ENCODE measurements around the gene YLPM1. TPM values are rescaled to one million over a fixed set of nuclear protein-coding genes. Genes with fewer than 3 reads are reported as not detected.

The YLPM1 gene
- total RNA-seq, 1 donor from 2014 or later, result 62.0 TPM

DNA sequence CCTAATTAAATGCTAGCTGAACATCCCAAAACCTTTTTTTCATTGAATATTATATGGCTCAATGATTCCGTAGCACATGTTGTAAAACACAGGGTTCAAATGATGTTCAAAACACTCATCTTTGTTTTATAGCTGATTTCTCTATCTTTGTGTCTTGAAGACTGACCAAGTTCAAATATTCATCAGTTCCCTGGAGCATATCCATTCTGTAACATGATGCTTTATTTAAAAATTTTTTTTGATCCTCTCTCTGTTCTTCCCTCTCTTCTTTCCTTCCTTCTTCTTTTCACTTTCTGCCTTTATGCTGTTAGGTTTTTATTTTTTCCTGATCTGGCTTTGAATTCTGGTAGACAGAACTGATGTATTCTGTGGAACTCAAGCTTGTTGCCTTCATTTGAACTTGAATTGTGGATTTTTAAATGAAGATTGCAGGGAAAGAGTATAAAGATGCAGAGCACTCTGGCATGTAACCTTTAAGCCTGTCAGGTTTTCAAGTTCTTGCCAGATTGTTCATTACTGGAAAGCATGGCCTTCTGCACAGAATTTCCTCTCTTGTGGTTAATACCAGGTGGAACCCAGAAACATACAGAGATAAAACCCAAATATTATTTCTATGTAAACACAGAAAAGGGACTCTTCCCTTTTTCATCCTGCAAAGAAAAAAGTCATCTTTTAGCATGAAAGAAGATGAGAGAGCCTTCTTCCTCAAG lies 73.3 kb downstream of the YLPM1 start:
- FAIRE-seq (no peak), DNase-seq (ENCODE audit: low spot score in 2 of 2) (no peak)

DNA sequence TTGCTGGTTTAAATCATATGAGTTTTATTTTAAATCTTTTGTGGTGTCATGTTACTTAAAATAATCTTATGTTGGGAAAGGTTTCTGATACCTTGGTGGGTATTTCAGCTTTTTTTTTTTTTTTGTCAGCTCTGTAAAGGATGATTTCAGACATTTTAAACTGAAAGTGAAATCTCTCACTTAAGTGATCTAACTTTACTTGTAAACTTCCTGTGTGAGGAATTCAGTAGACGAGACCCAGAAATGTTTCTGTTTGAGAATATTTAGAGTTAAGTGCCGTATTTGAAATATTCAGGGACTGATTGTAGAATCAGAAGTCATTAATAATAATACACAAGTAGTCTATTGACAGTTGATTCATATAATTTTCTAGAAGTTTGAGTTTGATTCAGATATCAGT lies 75.0 kb downstream of the YLPM1 start:
- FAIRE-seq (no peak), DNase-seq (ENCODE audit: low spot score in 2 of 2) (no peak)

DNA sequence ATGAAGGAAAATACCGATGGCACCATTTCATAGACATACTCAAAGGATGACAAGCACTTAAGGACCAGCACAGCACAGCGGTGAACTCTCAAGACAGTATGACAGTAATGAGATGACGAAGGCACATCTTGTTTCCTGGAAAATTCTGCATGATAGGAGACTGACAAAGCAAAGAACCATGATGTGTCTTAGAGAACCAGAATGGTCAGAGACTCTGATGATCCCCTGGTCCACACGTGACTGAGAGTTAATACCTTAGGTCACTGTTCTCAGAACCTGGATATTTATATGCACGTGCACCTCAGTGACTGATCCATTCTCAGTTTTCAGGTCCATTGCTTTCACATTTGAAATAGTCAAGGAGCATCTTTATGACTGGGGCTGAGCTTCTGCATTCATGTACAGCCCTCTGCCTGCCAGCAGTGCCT lies 77.5 kb downstream of the YLPM1 start:
- DNase-seq (ENCODE audit: low spot score in 2 of 2) (no peak), FAIRE-seq (no peak)

DNA sequence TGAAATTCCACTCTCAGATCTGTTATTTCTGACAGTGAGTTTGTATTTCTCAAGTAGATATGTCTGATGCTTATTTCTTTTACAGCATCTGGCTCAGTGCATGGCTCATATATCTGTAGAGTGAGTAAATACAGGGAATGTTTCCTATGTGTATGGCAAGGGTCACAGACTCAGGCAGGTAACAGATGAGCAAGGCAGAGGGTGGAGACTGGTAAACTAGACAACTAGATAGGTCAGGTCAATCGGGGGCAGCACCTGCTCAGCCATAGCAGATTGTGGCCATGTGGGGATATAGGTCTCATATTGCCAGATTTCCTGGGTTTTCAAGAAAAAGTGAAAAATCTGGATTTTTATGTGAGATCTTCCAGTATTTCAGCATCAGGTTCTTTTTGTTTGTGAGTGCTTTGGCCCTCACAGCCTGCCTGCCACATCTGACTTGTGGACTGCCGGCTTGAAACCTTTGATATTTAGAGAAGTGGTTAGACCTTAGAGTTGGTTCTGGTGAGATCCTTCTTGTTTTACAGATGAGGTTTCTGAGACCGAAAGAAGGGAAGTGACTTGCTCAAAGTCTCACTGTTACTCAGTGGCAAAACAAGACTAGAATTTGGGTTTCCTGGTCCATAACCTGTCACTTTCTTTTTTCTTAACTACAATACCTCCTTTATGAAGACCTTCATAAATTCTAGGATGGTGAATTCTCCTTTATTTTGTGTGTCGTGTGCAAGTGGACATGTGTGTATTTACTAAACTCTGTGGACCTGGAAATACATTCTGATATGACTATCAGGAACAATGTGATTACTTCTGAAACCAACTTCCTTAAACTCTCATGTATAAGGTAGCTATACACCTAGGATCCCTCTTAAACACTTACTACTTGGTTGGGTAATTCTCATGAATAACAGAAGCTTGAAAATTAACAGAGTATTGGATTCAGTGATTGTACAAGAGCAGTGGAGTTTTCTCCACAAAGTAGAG lies 78.4 kb downstream of the YLPM1 start:
- DNase-seq (ENCODE audit: low spot score in 2 of 2) (no peak), FAIRE-seq (no peak)

DNA sequence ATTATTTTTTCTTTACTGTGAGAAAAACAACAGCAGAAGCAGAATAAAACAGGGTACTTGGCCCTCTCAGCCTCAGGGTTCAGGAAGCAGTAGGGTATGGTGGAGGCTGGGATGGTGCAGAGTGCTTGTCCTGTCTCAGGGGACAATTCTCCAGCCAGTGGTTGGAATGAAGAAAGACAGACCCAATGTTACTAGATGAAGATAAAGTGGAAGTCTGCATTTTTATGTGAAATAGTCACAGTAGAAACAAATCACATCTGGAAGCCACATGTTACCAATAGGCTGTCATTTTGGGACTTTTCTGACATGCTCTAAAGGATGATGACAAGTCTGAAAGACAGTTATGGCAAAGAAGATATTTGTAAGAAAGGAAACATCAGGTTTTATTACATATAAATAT lies 80.5 kb downstream of the YLPM1 start:
- FAIRE-seq, result no peak

DNA sequence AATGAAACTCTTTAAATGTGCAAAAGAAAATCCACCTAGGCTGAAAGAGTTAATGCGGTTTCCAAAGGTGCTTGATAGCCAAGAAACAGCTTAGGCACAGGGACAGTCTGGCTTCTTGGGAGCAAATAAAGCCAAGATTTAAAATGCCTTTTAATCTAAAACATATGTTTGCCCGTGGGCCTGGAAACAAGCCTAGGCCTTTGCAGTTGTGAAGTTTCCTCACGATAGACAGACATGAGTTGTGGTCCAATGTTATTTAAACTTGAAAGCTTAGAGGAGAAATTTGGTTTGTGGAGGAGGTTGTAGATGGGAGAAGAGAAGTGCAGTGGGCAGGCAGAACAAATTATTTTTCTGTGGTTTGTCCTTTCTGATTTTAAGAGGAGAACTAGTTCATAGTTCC lies 83.1 kb downstream of the YLPM1 start:
- no peak for FAIRE-seq
- DNase-seq (ENCODE audit: low spot score in 2 of 2), result no peak

More for the DNA sequence above, 80.5 kb downstream of the YLPM1 start:
- no peak for DNase-seq (ENCODE audit: low spot score in 2 of 2)

DNA sequence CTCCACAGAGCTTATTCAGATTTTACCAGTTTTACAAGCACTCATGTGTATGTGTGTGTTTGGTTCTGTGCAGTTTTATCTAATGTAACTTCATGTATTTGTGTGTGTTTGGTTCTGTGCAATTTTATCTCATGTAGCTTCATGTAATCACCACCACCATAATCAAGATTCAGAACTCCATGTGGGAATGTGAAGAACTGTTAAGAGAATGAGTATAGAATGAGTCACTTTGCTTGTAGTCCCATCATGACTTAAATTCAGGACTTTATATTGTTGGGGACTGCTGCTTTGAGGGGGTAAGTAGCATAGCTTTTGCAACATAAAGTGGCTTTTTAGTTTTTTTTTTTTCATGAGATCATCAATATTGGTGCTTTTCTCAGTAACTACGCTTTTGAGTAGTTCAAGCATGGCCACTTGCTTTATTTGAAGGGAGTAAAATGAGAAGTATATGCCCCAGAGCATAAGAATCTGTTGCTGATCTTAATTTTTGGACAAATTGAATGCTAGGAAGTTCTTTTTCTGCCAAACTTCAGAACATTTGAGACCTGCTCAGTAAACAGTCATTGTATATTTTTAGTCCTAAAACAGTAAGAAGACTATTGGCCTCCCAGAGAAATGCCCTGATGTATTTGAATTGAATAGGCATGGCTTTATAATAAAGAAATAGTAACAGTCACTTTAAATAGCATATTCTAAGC lies 84.0 kb downstream of the YLPM1 start:
- FAIRE-seq (no peak), DNase-seq (ENCODE audit: low spot score in 2 of 2) (no peak)

DNA sequence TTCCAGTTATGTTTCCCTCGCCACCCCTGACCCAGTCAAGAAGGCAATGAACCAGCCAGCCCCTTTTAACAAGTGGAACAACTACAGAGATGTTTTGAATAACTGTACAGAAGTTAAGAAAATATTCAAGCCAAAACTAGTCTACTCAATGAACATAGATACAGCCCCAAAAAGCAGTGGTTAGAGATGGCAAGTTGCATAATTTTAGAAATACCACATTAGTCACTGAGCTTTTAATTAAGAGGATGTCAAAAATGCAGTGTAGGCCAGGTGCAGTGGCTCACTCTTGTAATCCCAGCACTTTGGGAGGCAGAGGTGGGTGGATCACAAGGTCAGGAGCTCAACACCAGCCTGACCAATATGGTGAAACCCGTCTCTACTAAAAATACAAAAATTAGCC lies 85.7 kb downstream of the YLPM1 start:
- FAIRE-seq, result no peak

DNA sequence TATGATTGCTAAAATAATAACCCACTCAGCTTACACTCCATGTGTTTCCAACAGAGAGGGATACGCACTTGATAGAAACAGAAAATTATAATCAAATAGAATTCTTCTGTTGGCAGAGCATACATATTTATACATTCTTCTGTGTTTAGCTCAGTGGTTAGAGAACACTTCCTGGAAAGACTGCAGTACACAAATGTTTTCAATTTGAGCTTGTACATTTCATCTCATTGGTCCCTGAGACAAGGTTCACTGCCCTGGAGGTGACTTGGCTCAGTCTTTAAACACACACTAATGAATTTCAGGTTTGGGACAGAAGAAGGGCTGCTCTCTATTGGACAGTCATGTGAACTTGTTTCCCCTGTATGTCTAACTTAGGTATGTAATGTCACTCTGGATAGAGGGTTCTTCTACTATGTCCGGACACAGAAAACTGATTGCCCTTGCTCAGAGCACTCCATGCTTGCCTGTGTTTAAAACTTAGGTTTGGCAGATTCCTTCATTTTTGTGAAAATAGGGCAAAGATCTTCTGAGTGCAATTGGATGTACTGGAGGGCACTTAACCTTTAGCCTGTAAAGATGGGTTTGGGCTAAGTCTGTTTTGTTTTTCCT lies 89.9 kb downstream of the YLPM1 start:
- DNase-seq (ENCODE audit: low spot score in 2 of 2), result no peak
- FAIRE-seq, result no peak

More for the DNA sequence above, 85.7 kb downstream of the YLPM1 start:
- DNase-seq (ENCODE audit: low spot score in 2 of 2), result no peak

DNA sequence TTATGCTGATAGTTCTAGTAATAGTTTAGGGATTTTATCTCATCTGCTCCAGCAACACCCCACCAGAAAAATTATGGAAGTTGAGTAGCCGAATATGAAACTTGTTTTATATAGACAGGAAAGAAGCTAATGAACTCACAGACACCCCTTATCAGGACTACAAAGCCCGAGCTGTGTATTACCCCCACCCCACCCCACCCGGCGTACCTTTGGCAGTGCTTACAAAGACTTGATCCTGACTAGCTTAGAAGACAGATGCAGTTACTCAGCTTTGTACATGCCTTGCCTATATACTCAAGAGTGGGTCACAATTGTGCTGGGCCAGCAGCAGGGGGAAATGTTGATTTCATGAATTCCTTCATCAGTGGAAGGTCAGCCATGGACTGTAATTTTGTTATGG lies 90.5 kb downstream of the YLPM1 start:
- no peak for FAIRE-seq
- DNase-seq (ENCODE audit: low spot score in 2 of 2), result no peak

DNA sequence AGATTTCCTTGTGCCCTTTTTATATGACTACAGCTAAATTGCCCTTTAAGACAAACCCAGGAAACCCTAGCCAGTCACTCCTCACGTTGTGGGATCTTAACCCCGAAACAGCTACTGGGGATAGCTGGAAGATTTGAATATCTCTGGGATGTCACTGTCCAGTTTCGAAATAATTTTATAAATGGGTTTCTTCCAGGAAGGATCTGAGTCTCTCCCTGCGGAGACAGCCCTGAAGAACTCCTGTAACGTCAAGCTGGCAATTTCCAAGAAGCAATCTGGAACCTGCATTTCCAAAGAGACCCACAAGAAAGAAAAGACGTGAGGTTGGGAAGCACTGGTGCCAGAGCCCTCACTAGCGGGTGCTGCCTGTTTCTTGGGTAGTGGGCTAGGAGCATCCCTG lies 91.9 kb downstream of the YLPM1 start:
- FAIRE-seq (no peak), DNase-seq (ENCODE audit: low spot score in 2 of 2) (no peak)

DNA sequence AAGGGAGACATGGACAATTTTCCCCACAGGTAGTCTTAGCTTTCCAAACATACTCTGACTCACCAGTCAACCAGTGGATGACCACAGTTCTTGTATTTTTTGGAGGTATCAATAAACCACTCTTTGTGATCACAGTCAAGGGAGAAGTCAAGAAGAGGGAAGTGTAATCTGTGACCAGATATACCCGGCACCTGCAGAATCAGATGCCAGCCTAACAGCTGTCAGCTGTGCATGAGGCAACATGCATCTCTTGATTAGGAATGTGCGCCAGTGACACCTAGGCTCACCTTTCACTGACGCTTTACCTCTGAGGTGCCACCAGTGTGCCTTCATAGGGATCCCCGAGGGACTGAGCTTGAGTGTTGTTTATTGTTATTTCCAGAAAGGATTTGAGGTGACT lies 92.8 kb downstream of the YLPM1 start:
- DNase-seq (ENCODE audit: low spot score in 2 of 2) (no peak), FAIRE-seq (no peak)

DNA sequence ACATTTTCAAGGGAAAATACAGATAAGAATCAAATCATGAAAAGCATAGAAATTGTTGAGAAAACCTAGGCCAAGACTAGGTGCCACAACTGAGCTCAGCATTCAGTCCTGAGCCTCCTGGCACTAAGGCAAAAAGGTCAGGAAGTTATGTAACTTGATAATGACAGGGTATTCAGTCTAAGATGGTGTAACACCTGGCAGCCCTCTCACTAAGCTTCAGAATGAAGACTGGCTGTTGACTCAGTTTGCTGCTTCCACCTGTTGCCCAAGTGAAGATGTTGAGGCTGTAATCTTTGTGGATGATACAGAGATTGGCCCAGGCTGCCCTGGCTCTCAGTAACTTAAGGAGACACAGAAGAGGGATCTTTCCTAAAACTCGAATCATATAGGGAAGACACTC lies 93.2 kb downstream of the YLPM1 start:
- no peak for FAIRE-seq
- no peak for DNase-seq (ENCODE audit: low spot score in 2 of 2)

DNA sequence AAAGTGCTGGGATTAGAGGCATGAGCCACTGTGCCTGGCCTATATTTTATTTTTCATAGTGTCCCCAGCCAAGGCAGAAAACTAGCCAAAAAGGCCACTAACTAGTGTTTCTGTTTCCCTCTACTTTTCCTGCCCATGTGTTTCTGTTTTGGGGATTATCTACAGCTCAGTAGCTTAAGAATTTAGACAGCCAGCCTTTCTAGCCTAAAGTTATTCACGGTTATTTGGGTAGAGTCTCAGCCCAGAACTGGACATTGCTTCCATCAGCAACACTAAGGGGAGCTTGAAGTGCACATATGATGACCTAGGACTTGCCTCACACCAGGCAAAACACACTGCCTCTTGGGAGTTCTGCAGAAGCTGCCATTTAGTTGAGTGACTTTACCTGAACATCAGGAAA lies 94.9 kb downstream of the YLPM1 start:
- FAIRE-seq, result no peak

DNA sequence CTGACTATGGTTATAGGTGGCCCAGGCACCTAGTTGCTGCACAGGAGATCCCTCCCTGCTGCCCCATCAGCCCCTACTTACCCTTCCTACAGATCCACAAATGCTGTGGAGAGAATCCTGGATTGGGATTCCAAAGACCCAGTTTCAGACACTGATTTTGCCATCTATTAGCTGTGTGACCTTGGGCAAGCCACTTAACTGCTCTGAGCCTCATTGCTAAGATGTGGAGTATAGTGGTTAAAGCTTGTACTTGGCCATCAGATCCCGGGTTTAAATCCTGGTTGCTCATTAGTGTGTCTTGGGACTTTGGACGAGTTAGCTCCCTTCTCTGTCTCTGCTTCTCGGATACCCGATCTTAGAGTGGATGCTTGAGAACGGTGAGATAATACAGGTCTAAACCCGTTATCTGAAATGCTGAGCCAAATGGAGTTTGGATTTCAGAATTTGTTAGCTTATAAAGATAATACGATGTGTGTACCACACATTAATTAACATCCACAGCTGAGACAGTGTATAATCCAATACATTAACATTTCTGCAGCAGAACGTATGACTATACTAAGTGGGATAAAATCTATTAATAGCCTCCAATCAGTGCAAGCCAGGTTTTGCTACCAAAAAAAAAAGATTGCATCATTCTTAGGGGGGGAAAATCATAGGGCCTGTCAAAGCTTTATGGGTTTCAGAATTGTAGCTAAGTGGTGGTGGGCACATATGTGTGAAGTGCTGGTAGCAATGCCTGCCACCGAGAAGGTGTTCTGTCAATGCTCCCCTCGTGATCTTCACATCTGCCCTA lies 96.8 kb downstream of the YLPM1 start:
- no peak for DNase-seq (ENCODE audit: low spot score in 2 of 2)
- FAIRE-seq, result no peak

More for the DNA sequence above, 94.9 kb downstream of the YLPM1 start:
- no peak for DNase-seq (ENCODE audit: low spot score in 2 of 2)

DNA sequence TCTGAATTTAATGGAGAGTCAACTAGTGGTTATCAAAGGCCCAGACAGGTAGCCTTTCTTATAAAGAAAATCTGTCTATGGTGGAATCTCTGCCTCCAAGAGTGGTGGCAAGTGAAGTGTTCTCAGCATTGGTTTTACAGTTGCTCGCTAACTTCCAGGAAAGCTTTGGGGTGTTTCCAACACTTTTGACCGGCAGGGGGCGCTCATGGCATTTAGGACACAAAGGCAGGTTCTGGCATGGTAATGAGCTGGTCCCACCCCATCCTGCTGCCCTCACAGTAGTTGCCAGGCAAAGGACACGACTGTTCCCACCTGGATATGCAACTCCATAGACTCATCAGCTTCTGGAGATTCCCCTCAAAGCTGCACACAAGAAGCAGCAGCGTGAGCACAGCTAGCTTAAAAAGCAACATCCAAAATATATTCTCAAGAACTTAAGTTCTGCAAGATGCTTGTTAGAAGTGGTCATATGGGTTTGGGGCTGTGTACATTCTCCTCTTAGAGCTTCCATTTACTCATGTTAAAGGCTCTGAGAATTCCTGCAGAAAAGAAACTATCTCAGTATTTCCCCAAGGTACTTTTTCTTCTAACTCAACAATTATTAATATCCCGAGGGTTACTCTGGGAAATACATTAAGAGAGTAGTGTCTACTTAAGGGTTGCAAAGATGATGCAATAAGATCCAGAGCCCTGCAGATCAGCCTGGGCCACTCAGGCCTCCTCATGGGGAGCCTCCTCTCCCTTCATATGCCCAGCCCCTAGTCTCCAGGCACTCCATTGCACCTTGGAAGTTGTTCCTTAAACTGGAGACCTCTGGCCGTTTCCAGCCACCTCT lies 98.0 kb downstream of the YLPM1 start:
- no peak for FAIRE-seq
- peak; percentile 37 to 70 for DNase-seq (ENCODE audit: low spot score in 2 of 2)

DNA sequence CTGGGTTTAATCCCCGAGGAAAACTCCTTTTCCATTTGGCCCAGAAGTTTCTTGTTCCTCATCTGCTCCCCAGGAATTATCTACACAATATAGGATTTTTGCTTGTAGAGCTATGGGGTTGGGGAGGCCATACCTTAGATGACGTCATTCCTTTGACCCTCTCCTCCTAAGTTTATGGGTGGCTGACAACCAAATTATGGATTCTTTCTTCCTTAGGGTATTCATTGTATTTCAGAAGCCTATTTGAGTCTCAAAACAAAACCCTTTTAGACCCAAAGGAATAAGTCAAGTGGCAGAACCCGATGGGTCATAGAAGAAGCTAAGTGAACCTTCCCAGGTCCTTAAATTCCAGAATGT lies 98.6 kb downstream of the YLPM1 start:
- no peak for DNase-seq (ENCODE audit: low spot score in 2 of 2)
- FAIRE-seq, result no peak

DNA sequence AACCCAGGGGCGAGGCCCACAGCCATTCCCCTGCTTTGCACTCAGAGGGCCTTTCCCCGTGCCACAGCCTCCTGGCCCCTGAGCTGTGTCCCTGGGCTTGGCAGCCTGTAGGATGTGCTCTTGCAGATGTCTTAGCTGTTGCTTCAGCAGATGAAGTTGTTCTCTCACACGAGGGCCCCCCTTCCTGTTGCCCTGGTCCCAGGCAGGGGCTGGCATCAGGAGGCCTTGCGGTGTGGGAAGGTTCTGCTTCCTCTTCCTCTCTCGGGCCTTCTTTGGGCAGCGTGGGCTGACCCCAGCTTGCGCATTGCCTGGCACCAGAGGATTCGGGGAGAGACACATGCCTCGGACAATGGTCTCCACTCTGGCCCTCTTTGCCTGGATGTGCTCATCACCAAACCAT lies 100.2 kb downstream of the YLPM1 start:
- no peak for DNase-seq (ENCODE audit: low spot score in 2 of 2)
- no peak for FAIRE-seq

DNA sequence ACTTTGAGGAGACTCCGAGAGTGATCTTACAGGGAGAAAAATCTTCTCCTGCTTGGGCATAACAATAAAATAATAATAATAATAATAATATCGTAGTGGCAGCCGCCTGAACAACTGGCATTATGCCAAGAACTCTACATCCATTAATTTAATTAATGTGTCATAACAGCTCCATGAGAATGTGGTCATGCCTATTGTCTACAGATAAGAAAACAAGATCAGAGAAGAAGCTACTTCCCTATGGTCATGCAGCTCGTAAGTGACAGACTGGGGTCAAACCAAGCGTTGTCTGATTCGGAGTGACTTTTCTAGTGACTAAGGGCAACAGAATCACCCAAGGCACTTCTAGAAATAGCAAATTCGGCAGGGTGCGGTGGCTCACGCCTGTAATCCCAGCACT lies 101.1 kb downstream of the YLPM1 start:
- no peak for DNase-seq (ENCODE audit: low spot score in 2 of 2)
- FAIRE-seq, result no peak

Data from frontal cortex (tissue), 4 donors.